NB4 (cell line): ENCODE results near the gene FBXO24.

Experiments used
- CTCF ChIP-seq: IDR thresholded peaks from one replicate; pipeline ENCODE4 v1.5.1; 2012; ENCODE audit warnings: low read depth, low read length
- POLR2A ChIP-seq: IDR thresholded peaks from 2 replicates; pipeline ENCODE4 v1.6.1; 2011; ENCODE audit warnings: mild to moderate bottlenecking; ENCODE audit not compliant: insufficient read length; ENCODE audit errors: extremely low read depth

GRCh38 chr7:100567031-100567730 lies 18.9 kb upstream of the FBXO24 start:
- TF ChIP-seq CTCF (no peak), POLR2A (no peak)
